Heart right ventricle (tissue), 16 donors: Measurements from ENCODE around the gene IRF5. TPM values are rescaled to one million over a fixed set of nuclear protein-coding genes. Genes with fewer than 3 reads are reported as not detected.
"Not testable (repeated sequence)": the region's sequence is repeated elsewhere in the genome, so short reads cannot be mapped to it uniquely, and the experiment has no call there.

Source experiments
- ATAC-seq, 8 donors: fragments of 200-7000 bp; cut with Tn5 transposase; one replicate each; pipeline ENCODE4 v1.9.1; 2020; ENCODE audit warnings: mild to moderate bottlenecking in 8 of 8, moderate library complexity in 8 of 8, moderate number of reproducible peaks in 1 of 8
- DNase-seq, 2 donors: peaks; one replicate each; pipeline ENCODE4 v3.0.0-alpha.2; 2020
- H3K27ac ChIP-seq, 10 donors: fragments of 200-600 bp; sonication (generic) in 2 of 10; one replicate each; pipeline versions ENCODE4 v1.5.0 to v1.8.0; 2020 to 2022; ENCODE audit warnings: mild to moderate bottlenecking in 3 of 10
- H3K27me3 ChIP-seq, 7 donors: fragments of 200-600 bp; one replicate each; pipeline ENCODE4 v1.8.0; 2021 to 2022; ENCODE audit warnings: mild to moderate bottlenecking in 2 of 7
- H3K36me3 ChIP-seq, 9 donors: fragments of 200-600 bp; sonication (generic) in 1 of 9; one replicate each; pipeline versions ENCODE4 v1.5.0 to v1.8.0; 2020 to 2022; ENCODE audit warnings: mild to moderate bottlenecking in 2 of 9
- H3K4me1 ChIP-seq, 9 donors: fragments of 200-600 bp; sonication (generic) in 1 of 9; one replicate each; pipeline versions ENCODE4 v1.5.0 to v1.8.0; 2020 to 2022; ENCODE audit warnings: mild to moderate bottlenecking in 4 of 9
- H3K4me3 ChIP-seq, 10 donors: fragments of 200-600 bp; sonication (generic) in 2 of 10; one replicate each; pipeline versions ENCODE4 v1.5.0 to v1.8.0; 2020 to 2022; ENCODE audit warnings: mild to moderate bottlenecking in 7 of 10, moderate library complexity in 2 of 10
- H3K9me3 ChIP-seq, 11 donors: fragments of 200-600 bp in 10 of 11; sonication (generic) in 2 of 11; one replicate each; pipeline versions ENCODE4 v1.5.0 to v1.8.0; 2013 to 2022; ENCODE audit warnings: mild to moderate bottlenecking in 2 of 11, control low read depth in 1 of 11, moderate library complexity in 1 of 11
- WGBS, 2 donors: extraction: QIAGEN DNeasy Blood & Tissue Kit; methylation state at CpG; one replicate each; pipeline ENCODE4 v1.1.7; 2013; ENCODE audit warnings: inconsistent platforms in 1 of 2; 5-methylcytosine and 5-hydroxymethylcytosine counted together
- intact Hi-C, 10 donors: fragments of 100-400 bp; cut with DNase I; formaldehyde crosslinking; loops; one replicate each; pipeline versions ENCODE4 v1.11.1 to v1.14.2; 2022
- polyA plus RNA-seq, 2 donors: library from polyadenylated mRNA; stranded (reverse); fragments of 200-250 nt; gene quantifications; one replicate each; pipeline ENCODE4 v1.2.3, GENCODE V29; 2013
- total RNA-seq, 10 donors: library from RNA; stranded (reverse); fragmentation: NEBNext Ultra II Directional in 3 of 10; extraction: Animal tissue kit (Norgen Biotek cat#: 25700) in 3 of 10; gene quantifications; one replicate each; pipeline versions ENCODE4 v1.2.1 to v1.2.4, GENCODE V29; 2021 to 2023
- TF ChIP-seq, protein P1 (sequence below), 9 donors: fragments of 200-600 bp; sonication (generic) in 2 of 9; IDR thresholded peaks; one replicate each; pipeline versions ENCODE4 v1.5.0 to v1.8.0; 2021 to 2022; ENCODE audit warnings: antibody characterized with exemption in 9 of 9, mild to moderate bottlenecking in 5 of 9, moderate library complexity in 1 of 9
- donor health status: Arrhythmogenic right ventricular cardiomyopathy.
- donor health status: ischemic (EF 13 %, LVEDD 7.1; RV severe dilation, severe dysfunction).
- donor health status: healthy with polysubstance abuse.
- donor health status: DM: no; HTN: yes; CAD: no.
- donor health status: DM: no; HTN: no; CAD: no.
- donor health status: ischemic (EF 25% LVEDD 6.9; RV normal size, moderate dysfunction).
- donor health status: ischemic (EF 25% LVEDD 5.7; RV mildly dilated, moderate dysfunction).
- donor health status: healthy.
- donor health status: DM: yes; HTN: yes; CAD: no.
- donor health status: Ischemic cardiomyopathy.
- donor health status: ischemic (EF 35%, LVEDD 5.7; RV mildly dilated, moderate dysfunction).
- donor health status: nonischemic (EF 11% LVEDD 7.7; RV severe dilation, severe dysfunction).
- donor health status: DM: yes; HTN: yes; CAD: no.
- donor health status: PGD.
- donor health status: ischemic (EF 29% LVEDD 5.4; RV normal size, mild dysfunction).
- donor health status: nonischemic (EF 23%, LVEDD 6.1; RV moderate dilation, normal function).

Gene IRF5
- total and polyA plus RNA-seq, 12 donors, result 0.46 to 6.6 (median 1.5) TPM

DNA sequence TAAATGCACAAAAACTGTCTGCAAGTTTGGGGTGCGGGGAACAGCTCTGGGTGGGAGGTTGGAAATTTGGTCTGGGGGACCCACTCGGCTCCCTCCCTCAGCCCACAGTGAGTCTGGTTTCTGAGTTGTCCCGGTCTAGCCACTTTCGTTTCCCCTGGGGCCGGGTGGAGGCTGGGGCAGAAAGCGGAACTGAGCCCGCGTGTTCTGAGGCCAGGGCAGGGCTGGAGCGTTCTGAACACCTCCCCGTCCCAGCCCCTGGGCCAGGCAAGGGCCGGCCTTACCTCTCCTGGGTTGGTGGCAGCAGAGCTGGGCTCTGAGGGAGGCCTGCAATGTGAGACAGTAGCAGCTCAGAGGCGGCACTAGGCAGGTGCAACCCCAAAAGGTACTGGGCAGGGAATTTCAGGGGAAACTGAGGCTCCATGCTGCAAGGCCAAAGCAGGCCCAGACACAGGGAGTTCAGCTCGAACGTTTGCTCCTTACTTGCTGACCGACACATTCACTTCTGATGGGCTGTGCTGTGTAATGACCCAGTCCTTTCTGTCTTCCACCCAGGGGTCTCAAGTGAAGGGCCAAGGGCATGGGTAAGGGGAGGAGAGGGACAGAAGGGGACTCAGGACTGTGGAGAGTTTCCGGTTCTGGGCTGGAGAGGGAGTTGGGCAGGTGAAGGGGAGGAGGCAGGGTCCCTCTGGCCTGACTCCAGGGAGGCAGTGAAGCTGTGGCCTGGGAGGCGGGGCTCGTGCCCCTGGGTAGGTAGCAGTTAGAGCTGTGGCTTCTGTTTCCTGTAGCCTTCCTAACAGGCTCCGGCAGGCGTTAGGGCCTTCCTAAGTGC lies 3.0 kb downstream of the IRF5 start:
- 76 to 82% methylated on average over 20 of the region's 20 CpGs for WGBS, 2 donors
- Histone ChIP-seq H3K36me3 (peaks cover 0 to 11% (median 0%) of the 10 kb centered on the region in 9 donors), H3K4me1 (peaks cover 0 to 51% (median 12%) of the 10 kb centered on the region in 9 donors), H3K27me3 (peaks cover 0 to 68% (median 43%) of the 10 kb centered on the region in 7 donors), H3K9me3 (no peaks in the 10 kb centered on the region), H3K4me3 (peak overlapping the region in 5 of 10 donors; percentile 26 to 77 (median 58)), H3K27ac (peak overlapping the region in 4 of 10 donors; percentile 34 to 89 (median 42))
- intact Hi-C loops, result no loop called here
- TF ChIP-seq, protein P1, sequence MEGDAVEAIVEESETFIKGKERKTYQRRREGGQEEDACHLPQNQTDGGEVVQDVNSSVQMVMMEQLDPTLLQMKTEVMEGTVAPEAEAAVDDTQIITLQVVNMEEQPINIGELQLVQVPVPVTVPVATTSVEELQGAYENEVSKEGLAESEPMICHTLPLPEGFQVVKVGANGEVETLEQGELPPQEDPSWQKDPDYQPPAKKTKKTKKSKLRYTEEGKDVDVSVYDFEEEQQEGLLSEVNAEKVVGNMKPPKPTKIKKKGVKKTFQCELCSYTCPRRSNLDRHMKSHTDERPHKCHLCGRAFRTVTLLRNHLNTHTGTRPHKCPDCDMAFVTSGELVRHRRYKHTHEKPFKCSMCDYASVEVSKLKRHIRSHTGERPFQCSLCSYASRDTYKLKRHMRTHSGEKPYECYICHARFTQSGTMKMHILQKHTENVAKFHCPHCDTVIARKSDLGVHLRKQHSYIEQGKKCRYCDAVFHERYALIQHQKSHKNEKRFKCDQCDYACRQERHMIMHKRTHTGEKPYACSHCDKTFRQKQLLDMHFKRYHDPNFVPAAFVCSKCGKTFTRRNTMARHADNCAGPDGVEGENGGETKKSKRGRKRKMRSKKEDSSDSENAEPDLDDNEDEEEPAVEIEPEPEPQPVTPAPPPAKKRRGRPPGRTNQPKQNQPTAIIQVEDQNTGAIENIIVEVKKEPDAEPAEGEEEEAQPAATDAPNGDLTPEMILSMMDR (IDR thresholded peaks at IDR 0.05), result no peak
- ATAC-seq (peak; percentile 48 to 83 (median 66)), DNase-seq (peak; percentile 45 to 69)

DNA sequence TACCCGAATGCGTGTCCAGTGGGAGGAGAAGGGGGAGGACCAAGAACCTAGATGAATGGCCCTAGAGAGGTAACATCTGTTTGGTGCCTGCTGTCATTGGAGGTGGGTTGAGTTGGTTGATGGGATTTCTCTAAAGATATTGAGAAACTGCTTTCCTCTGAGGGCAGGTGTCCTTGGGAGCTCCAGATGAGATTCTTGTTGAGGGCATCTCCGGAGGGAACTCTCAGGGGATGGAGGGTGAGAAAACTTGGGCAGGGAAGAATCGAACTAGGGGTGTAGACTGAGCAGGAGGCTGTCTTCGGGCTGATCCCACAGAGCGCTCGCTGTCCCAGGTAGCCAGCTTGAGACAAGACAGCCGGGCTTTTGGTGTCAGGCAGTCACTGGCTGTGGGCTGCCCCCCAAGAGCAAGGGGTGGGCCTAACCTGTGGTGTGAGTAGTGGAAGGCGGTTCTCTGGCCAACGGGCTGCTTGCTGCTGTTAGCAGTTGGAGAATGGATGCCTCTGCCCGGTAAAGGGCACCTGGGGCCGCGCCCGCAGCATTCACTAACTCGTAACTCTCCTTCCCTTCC lies 3.7 kb downstream of the IRF5 start:
- no peak for ATAC-seq
- DNase-seq, result no peak
- 81 to 84% methylated on average over 15 of the region's 15 CpGs for WGBS, 2 donors
- peaks cover 0 to 18% (median 0%) of the 10 kb centered on the region in 9 donors for H3K36me3 ChIP-seq
- peaks cover 0 to 68% (median 39%) of the 10 kb centered on the region in 7 donors for H3K27me3 ChIP-seq
- H3K27ac ChIP-seq, result peak overlapping the region in 1 of 10 donors; percentile 89
- H3K9me3 ChIP-seq, result no peaks in the 10 kb centered on the region
- H3K4me1 ChIP-seq, result peaks cover 0 to 50% (median 12%) of the 10 kb centered on the region in 9 donors
- intact Hi-C loops, result no loop called here
- peak overlapping the region in 2 of 10 donors; percentile 18 to 77 for H3K4me3 ChIP-seq
- TF ChIP-seq, protein P1 (IDR thresholded peaks at IDR 0.05), result no peak

- Histone ChIP-seq H3K27me3 (peaks cover 0 to 68% (median 38%) of the 10 kb centered on the region in 7 donors), H3K36me3 (peaks cover 0 to 23% (median 0%) of the 10 kb centered on the region in 9 donors), H3K4me1 (peaks cover 0 to 48% (median 12%) of the 10 kb centered on the region in 9 donors), H3K9me3 (no peaks in the 10 kb centered on the region), H3K4me3 (no peak overlapping the region), H3K27ac (no peak overlapping the region)
- TF ChIP-seq, protein P1 (IDR thresholded peaks at IDR 0.05), result no peak
- 83 to 87% methylated on average over 16 of the region's 16 CpGs for WGBS, 2 donors
- no peak for ATAC-seq
- no peak for DNase-seq
- intact Hi-C loops, result no loop called here
Measured at GRCh38 chr7:128941946-128942526, 4.3 kb downstream of the IRF5 start.

GRCh38 chr7:128943251-128943650 lies 5.5 kb downstream of the IRF5 start:
- H3K9me3 ChIP-seq, intact Hi-C loops, DNase-seq, H3K27ac ChIP-seq, H3K4me3 ChIP-seq, ATAC-seq: not testable (repeated sequence)
- Histone ChIP-seq H3K4me1 (peaks cover 0 to 42% (median 8%) of the 10 kb centered on the region in 9 donors), H3K27me3 (peaks cover 0 to 59% (median 26%) of the 10 kb centered on the region in 7 donors), H3K36me3 (peaks cover 0 to 35% (median 0%) of the 10 kb centered on the region in 9 donors)
- WGBS, 2 donors, result 88 to 89% methylated on average over 2 of the region's 2 CpGs
